GM18870 (cell line): Measurements from ENCODE around the gene ASPDH.

Experiments
- ATAC-seq: cut with Tn5 transposase; IDR thresholded peaks from one replicate; pipeline ENCODE4 v1.9.1; 2021; ENCODE audit warnings: moderate library complexity; ENCODE audit not compliant: unreplicated experiment

Gene ASPDH

DNA sequence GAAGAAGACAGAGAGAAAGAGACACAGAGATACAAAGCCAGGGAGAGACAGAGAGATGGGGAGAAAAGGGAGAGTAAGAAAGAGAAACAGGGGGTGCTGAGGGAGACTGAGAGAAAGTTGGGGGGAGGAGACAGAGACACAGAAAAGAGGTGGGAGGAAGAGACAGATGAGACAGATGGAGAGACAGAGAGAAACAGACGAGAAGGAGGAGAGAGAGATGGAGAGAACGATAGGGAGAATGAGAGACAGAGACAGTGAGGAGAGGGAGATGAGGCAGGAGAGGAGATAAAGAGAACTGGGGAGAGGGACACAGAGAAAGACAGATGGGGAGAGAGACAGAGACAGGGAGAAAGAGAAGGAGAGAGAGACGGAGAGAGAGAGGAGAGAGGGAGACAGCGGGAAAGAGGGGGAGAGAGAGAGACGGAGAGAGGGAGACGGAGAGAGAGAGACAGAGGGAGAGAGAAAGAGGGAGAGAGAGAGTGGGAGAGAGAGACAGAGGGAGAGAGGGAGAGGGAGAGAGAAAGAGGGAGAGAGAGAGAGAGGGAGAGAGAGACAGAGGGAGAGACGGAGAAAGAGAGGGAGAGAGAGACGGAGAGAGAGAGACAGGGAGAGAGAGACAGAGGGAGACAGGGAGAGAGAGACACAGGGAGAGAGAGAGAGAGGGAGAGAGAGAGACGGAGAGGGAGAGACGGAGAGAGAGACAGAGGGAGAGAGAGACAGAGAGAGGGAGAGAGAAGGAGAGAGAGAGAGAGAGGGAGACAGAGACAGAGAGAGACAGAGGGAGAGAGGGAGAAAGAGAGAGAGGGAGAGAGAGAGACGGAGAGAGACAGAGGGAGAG lies 15.3 kb downstream of the ASPDH start:
- no peak for ATAC-seq

DNA sequence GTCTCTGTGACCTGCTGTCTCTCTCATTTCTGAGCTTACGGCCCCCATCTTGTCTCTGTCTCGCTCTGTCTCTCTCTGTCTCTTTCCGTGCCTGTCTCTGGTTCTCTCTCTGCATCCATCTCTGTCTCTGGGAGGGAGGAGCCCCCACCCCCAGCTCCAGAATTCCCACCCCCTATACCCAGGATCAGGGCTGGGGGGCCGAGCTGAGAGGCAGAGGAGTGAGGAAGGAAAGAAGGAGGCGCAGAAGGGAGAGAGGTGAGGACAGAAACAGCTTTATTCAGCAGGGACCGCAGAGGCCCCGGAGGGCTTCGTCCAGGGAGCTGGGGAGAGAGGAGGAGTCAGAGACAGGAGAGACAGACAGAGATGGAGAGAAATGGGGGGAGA lies 16.7 kb downstream of the ASPDH start:
- no peak for ATAC-seq

DNA sequence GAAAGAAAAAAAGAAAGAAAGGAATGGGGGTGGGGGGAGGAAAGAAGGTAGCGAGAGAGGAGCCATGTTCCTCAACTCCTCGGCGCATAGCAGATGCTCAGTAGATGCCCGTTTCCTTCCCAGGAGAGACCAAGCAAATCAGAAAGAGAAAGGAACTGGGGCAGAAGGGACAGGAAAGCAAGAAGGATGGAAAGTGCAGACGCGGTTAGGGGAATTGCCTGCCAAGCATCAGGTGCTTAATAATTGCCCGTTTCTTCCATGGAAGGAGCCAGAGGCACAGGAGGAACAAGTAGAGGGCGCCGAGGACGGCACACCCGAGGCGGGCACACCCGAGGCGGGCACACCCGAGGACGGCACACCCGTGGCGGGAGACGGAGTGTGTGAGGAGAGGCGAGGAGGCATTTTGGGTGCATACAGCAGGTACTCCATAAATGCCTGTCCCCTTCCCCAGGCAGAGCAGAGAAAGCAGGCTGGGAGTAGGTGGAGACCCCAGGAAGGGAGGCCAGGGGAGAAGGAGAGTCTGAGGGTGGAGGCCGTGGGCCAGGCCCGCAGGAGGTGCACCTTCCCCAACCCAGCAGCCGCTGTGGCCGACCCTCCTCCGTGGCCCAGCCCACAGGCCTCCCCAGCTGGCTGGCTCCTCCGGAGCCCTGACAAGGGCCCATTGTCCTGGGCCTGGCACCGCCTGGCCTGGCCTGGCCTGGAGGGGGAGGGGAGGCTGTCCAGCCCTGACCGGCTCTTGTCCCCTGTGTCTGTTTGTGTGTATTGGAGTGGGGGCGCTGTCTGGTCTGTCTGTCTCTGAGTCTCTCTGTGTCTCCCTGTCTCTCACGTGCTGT lies 17.3 kb downstream of the ASPDH start:
- no peak for ATAC-seq

DNA sequence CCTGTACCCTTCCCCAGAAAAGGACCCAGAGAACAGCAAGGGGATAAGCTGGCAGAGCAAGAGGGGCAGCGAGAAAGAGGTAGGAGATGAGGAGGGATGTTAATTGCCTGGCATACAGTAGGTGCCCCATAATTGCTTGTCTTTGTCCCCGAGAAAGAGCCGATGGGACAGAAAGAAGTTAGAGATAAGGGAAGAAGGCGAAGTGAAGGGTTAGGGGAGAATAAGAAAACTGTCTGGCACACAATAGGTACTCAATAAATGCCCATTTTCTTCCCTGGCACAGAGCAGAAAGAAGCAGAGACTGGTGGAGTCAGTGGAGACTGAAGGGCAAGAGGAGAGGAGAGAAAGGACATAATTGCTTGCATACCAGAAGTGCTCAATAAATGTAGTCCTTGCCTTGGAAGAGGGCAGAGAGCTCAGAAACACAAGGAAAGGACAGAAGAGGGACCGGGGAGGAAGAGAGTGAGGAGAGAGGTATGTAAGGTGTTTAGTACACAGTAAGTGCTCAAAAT lies 18.6 kb downstream of the ASPDH start:
- no peak for ATAC-seq

DNA sequence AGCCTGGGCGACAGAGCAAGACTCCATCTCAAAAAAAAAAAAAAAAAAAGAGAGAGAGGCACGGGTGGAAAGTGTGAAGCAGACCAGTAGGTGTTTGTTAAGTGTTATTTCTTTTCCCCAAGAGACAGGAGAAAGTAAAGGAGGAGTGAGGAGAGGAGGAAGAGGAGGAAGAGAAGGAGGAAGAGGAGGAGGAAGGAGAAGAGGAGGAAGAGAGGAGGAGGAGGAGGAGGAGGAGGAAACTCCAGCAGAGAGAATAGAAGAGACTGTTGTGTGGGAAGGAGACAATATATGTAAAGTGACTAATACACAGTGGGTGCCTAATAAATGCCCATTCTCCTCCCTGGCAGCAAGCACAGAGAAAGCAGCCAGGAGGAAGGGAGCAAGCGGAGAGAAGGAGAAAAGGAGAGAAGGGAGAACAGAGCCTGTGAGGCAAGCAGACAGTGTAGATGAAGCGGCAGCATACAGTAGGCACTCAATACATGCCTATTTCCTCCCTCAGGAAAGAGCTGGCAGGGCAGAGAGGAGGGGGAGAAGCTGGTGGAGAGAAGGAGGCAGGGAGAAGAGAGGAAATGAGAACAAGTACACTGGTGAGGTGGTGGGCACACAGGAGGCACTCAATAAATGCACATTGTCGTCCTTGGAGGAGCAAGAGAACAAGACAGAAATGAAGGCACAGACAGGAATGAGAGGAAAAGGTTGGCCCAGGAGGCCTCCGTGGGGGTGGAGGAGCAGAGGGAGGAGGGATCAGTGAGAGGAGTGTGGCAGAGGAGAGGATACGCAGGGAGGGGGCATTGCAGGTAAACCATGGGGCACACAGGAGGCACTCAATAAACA lies 19.3 kb downstream of the ASPDH start:
- no peak for ATAC-seq

DNA sequence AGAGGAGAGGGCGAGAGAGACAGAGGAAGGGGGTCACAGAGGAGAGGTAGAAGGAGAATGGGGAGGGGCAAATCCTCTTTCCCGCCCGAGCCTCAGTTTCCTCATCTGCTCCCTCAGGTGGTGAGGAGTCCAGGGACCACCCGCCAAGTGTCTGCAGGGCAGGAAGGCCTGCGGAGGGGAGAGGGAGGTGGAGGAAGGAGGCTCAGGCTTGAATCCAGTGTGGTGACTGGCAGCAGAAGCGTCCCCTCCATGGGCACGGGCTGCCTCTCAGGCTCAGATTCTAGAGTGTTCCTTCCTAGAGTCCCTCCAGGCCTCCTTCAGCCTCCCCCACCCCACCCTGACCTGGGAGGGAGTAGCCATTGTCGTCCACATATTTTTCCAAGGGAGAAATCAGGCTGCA lies 20.5 kb downstream of the ASPDH start:
- ATAC-seq = no peak

DNA sequence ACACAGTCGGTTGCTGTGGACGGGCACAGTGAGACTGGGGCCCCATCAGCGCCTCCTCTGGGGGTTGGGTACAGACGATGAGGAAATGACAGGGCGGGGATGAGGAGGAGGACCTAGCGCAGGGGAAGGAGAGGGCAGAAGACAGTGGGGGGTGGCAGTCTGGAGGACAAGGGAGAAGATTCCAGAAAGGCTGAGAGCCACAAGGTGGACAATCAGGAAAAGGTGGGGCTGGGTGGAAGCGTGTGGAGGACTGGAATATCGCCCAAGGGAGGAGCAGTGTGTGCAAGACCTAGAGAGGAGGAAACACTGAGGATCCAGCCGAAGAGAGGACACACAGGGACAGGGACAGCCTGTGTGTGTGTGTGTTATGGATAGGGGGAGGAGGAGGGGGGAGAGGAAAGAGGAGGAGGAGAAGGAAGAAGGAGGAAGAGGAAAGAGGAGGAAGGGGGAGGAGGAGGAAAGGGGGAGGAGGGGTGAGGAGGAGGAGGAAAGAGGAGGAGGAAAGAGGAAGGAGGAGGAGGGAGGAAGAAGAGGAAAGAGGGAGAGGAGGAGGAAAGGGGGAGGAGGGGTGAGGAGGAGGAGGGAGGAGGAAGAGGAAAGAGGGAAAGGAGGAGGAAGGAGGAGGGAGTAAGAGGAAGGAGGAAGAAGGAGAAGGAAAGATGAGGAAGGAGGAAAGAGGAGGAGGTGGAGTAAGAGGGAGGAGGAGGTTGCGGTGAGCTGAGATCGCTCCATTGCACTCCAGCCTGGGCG lies 21.2 kb downstream of the ASPDH start:
- no peak for ATAC-seq

DNA sequence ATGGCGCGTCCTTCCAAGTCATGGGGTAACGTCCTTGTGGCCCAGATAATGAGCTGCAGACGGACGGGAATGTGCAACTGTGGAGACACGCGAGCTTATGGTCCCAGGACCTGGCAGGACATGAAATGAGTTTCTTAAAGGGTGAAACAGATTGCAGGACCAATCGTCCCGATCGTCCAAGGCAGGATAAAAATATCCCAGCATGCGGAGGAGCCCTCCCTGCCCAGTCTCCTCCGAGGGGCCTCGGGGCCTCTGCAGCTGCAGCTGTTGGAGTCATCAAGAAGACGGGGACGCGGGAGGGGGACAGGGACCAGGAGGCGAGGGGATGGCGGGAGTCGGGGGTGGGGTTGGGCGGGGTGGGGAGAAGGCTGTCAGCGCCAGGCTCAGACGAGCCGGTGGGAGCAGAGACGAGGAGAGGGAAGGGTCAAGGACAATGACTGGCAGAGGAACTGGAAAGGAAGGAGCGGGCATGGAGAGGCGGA lies 22.7 kb downstream of the ASPDH start:
- no peak for ATAC-seq

DNA sequence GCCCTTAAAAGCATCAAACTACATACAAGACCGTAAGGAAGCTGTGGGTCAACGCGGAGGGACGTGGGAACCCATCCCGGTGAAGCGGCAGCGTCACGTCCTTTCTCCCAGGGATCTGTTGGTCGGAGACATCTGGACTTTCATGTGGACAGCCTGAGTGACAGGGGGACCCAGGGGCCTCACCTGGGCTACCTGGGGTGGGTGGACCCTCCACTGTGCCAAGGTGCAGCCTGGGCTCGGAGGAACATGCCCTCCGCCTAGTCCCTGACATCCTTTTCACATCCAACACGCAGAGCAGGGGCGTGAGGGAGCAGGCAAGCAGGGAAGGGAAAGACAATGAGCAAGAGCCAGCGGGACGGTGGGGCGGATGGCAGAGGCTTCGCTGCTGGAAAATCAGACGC lies 23.3 kb downstream of the ASPDH start:
- no peak for ATAC-seq

DNA sequence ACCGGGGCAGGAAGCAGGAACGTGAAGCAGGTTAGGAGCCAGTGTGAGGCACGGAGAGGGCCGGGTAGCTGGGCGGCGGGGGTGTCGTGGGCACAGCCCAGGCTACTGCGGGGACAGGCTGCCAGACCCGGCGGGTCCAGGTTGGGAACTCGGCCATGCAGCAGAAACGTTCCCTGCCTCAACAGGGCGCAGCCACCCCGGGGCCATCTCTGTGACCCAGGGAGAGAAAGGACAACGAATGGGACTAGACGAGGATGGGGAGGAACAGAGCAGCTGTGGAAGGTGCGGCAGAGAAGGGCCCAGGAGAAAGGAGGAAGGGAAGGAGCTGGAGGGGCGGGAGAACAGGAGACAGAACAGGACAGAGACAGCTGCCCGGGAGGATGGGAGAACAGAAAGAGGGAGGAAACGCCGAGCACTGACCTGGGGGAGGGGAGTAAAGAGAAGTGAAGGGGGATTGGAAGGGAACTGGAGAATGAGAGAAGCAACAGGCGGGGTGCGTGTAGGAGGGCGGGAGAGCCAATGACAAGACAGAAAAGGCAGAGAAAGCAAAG lies 24.2 kb downstream of the ASPDH start:
- ATAC-seq = no peak

DNA sequence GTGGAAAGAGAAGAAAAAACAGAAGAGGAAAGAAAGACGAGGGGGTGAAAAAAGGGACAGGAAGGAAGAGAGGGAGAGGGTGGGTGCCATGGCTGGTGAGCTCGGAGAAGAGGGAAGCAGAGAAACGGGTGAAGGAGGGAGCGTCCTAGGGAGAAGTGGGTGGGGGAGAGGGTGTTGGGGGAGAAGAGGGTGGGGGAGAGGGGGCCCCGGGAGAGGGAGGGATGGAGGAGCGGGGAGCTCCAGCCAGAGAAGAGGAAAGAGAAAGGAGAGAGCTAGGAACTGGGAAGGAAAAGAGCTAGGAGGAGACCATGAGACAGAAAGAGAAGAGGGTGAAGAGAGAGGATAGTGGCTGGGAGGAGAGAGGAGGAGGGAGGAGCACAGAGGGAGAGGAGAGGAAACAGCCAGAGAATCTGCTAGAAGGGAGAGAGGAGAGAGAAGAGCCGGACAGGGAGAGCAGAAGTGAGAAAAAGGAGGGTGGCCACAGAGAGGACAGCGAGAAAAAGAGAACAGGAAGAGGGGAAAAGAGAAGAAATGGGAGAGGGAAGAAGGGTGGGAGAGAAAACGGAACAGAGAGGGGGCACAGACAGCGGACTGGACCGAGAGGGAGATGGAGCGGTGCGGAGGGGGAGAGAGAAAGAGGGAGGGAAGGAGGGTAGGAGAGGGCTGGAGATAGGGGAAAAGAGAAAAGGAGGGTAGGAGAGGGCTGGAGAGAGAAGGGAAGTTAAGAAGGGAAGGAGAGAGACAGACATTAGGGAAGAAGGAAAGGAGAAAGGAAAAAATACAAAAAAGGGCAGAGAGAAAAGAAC lies 25.1 kb downstream of the ASPDH start:
- no peak for ATAC-seq

DNA sequence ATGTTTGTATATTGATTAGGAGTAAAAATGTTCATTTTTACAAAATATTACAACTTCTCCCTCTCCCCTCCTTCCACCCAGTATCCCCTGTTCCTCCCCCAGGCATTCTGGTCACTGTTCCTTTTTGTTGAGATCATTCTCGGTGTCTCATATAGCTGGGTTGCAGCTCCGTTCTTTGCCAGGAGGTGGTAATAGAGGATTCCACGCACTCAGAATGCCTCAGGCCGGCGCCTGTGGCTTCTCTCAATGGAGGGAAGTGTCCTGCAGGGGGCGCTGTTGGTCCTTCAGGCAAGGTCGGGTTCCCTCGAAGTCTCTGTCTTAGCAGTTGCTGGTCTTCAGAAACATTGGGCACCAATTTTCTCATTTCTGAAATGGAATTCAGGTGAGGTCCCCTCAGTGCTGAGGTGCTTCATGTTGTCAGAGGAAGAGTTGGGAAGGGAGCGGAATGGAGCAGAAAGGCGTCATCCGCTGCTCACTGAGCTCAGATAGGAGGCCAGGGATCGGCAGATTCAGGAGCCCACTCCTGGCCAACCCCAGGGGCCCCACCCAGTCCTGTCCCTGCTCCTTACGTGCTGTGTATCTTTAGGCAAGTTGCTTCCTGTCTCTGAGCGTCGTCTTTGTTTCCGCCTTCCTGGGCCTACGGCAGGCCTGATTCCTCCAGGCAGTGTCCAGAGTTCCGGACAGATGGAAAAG lies 26.7 kb downstream of the ASPDH start:
- no peak for ATAC-seq

DNA sequence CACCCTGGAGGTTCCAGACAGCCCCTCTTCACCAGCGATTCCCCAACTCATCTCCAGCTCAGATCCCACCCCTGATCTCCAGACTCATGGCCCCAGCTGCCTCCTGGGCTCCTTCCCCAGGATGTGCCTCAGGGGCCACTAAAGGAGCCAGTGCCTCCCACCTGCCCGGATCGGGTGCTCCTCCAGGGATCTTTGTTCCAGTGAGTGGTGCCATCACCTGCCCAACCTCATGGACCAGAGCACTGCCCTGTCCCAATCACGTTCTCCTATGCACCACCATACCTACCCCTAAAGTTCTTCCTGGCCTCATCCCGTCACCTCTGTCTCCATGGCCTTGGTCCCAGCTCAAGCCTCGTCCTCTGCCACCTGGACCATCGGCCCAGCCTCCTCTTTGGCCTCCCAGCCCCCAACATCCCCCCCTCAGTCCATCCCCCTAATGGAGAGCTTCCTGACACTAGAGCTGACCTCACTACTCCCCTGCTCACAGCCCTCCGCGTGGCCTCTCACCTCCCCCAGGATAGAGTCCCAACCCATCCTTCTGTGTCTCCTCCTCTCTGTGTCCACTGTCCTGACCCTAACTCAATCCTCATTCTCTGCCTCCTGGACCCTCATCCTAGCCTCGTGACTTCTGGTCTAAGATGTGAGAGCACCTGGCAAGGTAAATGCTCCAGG lies 28.3 kb downstream of the ASPDH start:
- no peak for ATAC-seq

DNA sequence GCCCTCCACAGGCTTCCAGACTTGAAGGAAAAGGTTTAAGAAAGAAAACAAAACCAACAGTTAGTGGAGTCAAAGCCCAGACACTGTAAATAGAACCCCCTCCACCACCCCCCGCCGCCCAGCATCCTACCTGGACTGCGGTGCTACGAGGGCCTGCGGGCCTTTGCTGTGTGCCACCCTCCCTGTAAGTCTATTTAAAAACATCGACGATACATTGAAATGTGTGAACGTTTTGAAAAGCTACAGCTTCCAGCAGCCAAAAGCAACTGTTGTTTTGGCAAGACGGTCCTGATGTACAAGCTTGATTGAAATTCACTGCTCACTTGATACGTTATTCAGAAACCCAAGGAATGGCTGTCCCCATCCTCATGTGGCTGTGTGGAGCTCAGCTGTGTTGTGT lies 30.8 kb downstream of the ASPDH start:
- ATAC-seq = no peak

DNA sequence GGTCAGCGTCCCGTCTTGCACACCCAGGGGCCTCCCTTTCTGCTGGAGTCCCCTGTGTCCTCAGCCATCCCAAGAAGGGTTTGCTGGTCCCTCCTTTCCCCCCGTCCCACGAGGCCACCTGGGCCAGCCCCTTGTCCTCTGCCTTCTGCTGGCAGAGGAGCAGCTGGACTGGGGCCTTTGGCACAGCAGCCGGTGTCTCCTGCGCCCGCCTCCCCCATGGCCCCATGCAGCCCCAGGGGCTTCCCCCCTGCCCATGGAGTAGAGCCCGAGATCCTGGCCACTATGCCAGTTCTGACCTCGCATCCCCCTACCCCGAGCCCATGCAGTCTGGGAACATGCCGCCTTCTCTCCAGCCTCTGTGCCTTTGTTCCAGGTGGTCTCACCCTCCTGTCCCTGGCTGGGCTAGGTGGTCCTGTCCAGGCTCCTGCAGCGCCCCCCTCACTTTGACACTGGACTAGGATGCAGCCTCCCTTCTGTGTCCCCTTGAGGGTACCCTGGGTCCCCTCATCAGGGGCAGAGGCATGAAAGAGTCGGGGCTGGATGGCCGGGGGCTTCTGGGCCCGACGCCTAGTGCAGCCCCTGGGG lies 31.4 kb downstream of the ASPDH start:
- ATAC-seq = no peak

DNA sequence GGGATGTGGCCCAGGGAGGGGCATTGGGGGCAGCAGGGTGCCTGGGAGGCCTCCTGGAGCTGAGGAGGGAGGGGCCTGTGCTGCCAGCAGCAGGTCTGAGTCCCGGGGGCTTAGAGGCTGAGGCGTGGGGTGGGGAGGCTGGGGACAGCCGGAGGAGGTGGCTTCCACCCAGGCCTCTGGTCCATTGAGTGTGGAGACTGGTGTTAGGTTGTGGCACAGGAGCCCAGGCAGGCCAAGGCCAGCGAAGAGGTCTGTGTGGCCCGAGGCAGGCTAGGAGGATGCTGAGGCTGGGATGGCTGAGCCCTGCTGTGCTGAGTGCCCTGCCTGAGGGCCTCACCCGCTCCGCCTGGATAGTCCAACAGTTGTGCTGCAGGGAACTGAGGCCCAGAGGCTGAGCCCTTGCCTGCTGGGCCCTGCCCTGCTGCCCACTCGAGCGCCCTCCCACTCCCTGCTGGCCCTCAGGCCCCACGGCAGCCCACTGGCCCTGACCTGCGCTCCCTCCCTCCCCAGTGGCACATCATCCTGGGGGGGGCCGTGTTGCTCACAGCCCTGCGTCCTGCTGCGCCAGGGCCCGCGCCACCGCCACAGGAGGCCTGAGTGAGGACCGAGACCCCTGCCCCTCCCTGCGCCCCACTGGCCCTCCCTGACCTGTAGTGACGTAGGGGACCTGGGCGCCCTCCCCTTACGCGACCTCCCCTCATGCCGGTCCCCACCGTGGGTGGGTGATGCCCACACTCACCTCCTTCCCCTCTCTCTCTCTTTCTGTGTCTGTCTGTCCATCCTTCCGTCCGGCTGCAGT lies 32.2 kb downstream of the ASPDH start:
- ATAC-seq = no peak
